NCI-H128 (cell line): ENCODE results near the gene GPC6.

Experiments
- DNase-seq: peaks from one replicate; lab custom pipeline; 2025; ENCODE audit not compliant: unreplicated experiment; lab: John Stamatoyannopoulos, UW

Gene GPC6

DNA sequence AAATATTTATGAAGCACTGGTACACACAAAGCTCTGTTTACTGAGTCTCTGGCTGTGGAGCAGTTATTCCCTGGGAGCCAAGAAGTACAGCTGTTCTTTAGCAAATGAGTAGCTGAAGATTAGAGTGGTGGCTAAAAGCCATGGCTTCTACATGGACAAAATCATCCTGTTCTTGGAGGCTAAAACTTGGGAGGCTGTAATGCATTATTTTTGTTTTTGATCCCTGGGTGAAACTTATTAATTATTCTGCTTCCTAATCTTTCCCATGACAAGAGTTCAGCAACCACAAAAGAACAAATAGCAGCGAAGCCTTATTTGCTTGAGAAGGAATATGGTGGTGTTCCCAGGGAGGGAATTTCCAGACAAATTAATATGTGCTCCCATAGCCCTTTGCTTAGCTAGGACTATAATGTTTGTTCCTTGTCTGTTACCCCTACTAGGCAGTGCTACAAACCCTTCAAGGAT lies 1143.4 kb downstream of the GPC6 start:
- no peak for DNase-seq

DNA sequence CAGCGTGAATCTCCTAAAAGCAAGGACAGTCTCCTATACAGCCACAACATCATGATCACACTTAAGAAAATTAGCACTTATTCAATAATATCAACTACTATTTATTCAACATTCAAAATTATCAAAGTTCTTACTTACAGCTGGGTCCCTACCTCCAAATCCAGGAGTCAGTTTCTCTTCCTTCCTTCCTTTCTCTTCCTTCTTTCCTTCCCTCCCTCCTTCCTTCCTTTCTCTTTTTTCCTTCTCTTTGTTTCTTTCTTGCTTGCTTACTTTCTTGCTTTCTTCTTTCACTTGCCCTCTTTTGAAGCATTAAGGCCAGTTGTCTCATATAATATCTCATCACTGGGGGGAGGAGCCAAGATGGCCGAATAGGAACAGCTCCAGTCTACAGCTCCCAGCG lies 1145.2 kb downstream of the GPC6 start:
- DNase-seq: no peak

DNA sequence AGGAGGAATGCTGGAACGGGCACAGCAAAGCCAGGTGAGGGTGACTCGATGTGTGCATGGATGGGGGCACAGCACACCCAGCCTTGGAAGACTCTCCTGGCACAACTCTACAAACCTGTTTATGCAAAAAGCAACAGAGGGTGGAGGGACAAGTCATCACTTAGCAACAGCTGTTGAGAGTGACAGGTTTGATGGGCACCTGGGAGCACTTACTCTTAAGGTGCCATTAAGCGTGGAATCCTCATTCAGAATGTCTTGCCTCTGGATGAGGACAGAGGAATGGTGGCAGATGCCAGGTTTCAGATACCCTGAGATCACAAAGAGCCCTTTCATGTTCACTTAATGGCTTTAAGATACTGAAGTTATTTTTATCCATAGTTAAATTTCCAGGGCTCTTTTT lies 1155.9 kb downstream of the GPC6 start:
- DNase-seq: peak; percentile 77

DNA sequence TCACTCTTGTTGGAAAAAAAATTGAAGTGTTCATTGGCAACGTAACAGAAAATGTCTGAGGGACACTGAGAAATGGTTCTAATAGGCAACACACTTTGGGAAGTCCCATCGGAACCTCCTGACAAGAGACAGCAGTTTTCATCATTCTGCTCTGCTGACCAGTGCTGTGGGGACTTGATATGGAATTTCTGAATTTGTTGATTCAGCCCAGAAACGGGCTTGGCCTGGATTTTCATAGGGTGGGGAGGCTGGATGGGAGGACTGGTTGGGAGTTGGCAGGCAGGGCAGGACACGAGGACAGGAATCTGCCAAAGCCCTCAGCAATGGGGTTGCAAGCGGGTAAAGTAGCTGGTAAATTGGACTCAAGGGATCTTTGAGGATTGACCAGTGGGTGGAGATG lies 1156.4 kb downstream of the GPC6 start:
- no peak for DNase-seq

DNA sequence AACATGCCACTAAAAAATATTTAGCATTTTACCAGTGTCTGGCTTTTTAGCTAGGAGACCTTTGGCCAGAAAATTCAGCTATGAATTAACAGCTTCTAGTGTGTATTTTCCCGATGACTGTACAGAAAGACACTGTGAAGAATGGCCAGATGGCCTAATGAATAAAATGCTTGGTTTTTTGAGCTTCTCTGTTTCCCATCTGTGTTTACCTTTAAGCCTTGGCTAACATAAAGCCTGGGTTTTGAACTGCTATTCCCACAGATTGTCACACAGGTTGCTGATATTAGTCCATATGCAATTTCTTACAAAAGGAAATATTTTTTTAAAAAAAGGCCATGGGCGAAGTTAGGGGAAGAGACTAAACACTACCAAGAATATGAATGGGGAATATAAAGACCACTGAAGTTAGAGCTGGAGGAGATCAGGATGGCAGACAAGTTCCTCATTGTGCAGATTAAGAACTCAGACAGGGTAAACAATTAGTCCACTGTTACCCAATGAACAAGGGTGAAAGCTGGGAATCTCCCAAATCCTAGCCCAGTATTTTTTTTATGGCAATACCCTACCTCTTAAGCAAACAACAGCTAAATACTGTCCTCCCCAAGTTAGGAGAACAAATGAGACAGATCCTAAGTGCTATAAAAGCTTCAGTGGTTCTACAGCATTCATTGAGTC lies 1157.8 kb downstream of the GPC6 start:
- DNase-seq: no peak

DNA sequence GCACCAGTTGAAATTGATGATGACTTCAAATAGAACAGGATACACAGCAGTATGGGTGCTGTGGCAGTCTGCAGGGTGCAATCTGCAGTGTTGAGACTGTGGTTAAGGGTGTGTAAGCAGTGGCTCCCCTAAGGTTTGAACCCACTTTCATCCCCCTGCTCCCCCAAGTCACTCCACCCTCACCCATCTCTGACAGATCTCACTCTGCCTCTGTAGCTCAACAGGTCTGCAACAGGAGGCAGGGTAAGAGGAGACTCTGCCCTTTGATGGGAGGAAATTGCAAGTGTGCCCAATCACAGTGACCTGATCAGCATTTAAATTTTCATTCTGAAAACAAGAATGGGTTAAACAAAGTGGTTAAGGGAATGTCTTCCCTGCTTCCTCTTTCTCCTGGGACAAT lies 1160.4 kb downstream of the GPC6 start:
- DNase-seq: no peak

DNA sequence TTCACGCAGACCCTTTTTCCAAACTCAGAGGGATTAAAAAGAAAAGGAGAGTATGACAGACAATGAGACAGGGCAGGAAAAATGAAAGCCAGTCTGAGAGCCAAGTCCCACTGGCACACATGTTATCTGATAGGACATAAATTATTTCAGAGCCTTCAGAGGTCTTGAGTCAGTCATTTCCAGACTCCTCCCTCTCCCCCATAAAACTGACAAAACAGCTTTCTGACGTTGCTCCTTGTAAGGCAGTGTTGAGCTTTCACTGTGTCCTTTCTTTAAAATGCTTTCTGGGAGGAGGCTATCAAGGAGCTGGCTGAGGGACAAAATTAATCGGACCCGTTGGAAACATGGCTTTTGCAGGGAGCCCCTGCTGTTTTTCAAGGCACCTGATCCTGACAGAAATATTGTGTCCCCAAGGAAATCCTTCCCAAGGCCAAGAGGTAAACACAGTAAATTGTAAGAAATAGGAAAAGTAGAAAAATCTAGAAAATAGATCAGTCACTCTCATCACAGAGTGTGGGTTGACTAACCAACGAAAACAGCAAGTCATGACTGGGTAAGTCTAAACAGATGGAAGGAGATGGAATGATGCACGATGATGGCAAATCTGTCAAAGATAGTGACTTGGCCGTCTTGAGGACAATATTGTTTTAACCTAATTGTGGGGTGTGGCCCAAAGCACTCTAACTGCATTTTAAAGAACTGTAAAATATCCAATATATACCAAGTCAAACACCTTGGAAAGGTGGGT lies 1163.2 kb downstream of the GPC6 start:
- no peak for DNase-seq

DNA sequence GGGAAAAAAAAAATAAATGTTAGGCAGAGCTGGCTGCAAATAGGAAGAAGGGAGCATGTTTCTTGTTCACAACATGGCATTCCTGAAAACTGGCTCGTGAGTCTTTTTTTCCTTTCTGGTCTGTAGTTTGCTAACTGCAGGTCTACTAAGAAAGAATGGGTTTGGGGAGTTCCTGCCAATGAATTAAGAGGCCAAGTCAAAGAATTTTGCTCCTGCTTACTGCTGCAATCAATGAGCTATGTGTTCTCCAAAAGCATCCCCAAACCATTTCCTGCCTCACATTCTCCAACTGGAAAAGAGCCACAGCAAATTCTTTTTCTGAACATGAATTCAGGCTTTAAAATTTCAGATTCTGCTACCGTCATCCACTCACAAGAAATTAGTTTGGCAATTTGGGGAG lies 1164.3 kb downstream of the GPC6 start:
- no peak for DNase-seq

DNA sequence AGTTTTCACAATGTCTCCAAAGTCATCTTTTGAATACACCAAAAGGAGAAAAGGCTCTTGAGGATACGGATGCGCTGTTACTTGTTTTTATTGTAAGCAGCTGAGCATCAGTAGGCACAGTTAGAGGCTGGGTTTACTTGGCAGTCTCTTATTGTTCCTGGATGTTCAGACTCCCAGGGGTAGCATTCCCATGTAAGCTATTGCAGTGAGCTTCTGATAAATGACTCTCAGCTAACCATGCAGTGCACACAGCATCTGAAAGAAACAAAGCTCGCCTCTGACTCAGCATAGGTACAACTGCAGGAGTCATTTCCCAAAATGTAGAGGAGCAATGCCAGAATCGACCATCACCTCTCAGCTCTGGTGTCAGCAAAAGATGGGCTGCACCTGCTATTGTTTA lies 1168.1 kb downstream of the GPC6 start:
- DNase-seq: no peak

DNA sequence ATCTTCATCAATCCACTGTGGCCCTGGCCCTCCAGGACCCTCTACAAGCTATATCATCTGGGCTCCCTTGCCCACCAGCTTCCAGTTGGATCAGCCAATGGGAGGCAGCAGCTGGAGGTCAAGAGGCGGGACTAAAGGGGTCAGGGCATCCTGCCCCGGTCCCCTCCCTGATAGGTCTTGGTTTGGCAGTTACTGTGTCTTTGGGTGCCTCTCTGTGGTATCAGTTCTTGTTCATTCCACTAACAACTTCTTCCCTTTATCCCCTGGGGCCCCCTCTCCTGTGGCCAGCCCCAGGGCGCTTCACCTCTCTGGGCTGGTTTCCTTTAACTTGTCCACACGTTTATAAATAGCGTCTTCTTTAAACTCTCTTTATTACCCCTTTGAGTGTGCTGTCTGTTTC lies 1169.3 kb downstream of the GPC6 start:
- DNase-seq: no peak

DNA sequence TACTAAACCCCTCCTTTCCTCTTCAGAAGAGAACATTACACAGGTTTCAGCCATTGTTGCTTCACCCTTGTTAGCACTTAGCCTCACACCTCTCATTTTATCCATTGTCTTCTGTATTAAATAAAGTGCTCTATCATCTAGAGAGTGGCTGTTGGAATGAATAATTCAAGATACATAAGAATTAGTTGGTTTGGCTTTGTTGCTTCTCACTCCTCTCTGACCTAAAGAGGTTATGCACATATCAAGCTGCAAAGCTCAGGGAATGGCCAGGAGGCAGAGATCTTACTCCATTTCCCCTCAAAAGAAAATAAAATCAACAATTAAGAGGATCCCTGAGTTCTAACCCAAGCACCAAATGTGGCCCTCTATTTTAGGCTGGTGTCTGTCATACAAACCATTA lies 1173.2 kb downstream of the GPC6 start:
- DNase-seq: no peak

DNA sequence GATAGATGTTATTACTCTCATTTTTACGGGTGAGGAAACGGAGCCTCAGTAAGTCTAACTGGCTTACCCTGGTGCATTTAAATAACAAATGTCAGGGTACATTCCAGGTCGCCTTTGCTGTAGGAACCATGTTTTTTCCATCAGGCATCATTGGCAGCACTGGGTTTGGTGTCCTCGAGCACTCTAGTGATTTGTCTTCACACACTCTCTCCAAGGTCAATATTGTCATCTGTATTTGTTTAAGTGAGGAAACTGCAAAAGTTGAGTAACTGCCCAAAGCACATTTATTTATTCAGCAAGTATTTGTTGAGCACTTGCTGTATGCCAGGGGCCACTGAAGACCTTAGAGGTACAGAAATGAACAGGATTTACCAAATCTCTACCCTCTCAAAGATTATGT lies 1174.3 kb downstream of the GPC6 start:
- no peak for DNase-seq

DNA sequence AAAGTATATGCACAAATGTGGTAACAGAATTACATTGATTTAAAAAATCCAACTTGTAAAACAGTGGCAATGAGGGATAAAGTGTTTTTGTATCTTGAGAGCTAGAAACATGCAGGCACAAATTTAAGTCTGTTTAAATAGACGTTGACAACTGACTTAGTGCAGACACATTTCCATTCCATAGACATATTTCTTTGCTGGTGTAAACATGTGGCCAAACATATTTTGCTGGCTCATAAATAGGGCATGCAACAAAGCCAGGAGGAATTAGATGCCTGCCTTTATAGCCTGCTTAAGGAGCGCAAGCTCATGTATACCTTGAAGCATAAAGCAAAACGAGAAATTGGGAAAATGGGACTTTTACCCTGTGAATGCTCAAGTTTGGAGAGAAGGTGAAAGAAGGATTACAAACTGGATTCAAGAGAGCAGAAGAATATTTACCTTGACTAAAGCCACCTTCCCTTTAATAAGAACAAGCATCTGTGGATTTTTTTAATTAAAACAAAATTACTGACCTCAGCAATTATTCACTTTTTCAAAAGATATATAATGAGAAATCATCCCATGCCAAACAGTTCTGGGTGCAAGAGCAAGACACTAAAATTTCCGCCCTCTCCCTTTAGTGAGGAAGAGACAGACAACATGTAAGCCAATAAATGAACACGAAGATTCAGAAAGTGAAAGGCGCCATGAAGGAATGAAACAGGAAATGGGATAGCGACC lies 1181.9 kb downstream of the GPC6 start:
- no peak for DNase-seq

DNA sequence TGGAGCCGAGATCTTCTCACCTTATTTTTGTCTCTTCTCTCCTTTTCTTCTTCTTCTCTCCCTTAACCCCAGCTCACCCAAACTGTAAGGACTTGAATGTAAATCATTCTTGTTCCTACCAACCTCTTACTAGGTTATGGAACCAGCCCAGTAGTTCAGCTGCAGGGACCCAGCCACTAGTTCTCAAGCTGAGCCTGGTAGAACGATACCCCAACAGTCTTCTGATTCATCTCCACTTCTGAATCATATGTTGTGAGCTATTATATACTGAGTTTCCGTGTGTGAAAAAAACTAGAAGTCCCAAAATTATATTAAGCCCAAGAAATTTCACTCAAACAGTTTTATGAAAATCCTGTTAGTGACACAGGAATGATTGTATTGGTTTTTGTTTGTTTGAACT lies 1185.1 kb downstream of the GPC6 start:
- DNase-seq: no peak

DNA sequence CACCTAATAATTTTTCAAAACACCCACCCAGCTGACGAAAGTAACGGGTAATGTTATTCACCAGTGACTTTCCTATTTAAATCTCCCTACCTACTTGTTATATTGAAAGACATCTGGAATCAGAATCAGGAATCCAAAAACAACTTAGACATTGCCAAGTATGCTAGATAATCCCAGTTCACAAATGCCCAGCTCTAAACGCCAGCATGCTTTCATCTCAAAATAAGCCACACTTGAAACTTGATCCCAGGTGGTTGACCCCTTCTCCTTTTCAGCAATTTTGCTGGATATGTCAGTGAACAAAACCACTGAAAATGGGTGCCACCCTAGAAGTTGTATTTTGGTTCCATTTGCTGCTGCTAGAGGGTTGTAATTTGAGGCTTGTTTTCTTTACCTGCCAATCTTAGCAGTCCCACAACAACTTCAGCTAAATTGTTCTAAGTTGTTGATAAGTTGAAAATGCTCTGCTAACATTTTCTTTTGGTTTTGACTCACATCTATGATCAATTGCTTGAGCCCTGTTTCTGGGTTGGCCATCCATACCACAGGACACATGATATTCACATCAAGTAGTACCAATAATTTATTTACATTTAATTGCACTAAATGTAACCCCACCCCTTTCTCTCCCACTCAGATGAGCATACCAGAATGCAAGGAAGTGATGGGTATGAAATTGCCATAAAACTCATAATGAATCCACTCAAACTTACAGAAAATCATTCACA lies 1186.4 kb downstream of the GPC6 start:
- no peak for DNase-seq

DNA sequence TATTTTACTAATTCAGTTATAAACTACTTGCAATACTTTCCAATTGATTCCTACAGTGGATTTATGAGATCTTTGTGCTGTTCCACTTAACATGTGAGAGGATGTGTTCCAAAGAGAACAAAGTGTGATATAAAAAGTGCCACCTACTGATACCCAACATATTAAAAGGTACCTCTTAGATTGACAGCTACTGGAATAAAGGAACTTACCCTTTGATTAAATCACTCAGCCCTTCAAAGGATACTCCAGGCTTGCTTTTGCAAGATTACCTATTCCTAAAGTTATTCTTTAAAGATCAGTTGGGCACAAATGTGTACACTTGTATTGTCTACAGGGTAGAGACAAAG lies 1187.0 kb downstream of the GPC6 start:
- DNase-seq: no peak

DNA sequence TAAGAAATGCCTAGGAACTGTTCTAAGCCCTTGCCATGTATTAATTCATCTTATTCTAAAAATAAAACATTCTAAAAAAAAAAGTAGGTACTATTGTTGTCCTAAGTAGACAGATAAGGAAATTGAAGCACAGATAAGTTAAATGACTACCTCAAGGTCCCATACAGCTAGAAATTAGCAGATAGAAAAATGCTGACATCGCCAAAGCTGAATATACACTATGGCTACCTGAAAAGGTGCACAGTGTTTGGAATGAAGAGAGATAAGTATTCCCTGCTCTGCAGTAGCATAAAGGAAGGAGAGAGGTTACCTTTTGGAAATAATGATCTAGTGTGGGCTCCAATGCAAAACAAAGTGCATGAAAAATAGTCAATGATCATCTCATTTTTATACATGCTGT lies 1187.5 kb downstream of the GPC6 start:
- no peak for DNase-seq

DNA sequence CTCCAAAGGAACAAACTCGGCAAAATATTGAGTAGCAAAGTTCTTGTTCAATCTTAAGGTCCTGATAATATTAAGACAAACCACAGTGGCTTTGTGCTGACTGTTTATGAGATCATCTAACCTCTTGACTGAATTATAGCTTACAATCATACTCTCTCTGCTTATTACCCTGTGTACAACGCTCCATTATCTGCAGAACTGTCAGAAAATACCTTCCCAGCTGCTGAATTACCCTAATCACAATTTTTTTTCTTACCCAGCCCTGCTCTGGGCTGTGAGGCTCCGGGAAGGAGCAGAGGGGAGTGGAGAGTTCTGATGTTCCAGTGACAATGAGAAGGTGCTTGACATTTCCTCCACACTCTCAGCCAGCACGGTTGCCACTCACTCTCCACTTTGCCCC lies 1188.1 kb downstream of the GPC6 start:
- no peak for DNase-seq

DNA sequence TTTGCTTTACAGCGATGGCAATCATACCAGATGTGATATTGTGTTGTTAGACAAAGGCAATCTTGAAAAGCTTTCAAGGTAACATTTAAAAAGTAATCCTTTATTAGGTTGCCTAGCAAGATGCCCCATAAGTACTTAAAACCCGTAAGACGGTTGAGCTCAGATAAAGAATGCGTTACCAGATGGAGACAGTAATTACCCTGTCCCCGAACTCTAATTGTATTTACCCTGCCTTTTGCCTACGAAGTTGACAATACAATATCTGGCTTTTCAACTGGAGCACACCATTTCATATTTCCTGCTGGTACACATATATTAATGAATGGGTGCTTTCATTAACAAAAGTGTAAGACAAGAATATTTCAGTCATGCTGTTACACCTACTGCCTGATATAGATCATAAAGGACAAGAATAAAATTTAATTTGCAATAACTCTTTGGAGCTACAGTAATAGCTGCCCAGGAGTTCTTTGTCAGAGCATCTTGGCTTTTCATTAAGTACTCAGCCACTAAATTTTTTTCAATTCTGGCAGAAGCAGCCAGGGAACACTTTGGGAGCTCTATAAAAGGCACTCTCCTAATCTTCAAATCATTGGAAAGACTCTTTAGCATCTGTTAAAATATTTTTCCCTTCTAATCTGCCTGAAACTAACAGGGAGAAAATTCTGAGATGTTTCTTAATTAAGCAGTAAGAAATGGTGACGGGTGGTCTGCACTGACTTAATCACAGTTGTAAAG lies 1189.1 kb downstream of the GPC6 start:
- peak; percentile 84 for DNase-seq

DNA sequence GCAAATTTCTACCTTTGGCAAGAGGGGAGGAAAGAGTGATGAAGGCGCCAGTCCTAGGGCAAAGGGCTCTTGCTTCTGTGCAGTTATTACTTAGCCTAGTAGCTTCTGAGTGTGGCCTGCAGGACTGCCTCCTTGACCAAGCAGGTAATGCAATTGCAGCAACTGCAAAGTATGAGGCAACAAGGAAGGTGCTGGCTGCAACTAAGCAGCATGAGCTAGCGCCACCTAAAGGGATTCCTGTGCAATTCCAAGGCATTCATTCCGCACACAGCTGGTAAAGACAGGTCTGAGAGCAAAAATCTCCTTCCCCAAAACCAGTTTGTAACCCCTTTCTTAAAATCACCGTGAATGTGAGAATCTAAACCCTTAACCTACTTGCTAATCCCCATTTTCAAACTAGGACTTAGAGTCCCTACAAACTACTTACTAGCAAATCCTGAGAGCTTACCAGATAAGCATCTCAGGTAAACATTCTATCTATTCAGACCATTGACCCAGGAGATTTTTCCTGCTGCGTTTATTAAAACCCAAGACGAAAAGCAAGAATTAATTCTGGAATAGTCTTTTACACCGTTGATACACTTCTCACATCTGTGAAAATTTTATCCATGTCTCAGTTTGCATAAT lies 1190.0 kb downstream of the GPC6 start:
- DNase-seq: peak; percentile 26
